Raji (cell line): ENCODE measurements around the gene DISP1.

ENCODE experiments used
- POLR2A ChIP-seq: IDR thresholded peaks from 2 replicates; pipeline ENCODE4 v1.6.1; 2011; ENCODE audit warnings: low read depth, low read length, control low read depth; ENCODE audit not compliant: insufficient read depth

The DISP1 gene

GRCh38 chr1:222833356-222833876 lies 18.6 kb downstream of the DISP1 start:
- no peak for TF ChIP-seq POLR2A

- no peak for TF ChIP-seq POLR2A
These were observed 28.9 kb downstream of the DISP1 start for GRCh38 chr1:222843469-222844410.

GRCh38 chr1:222844411-222844779 lies 29.6 kb downstream of the DISP1 start:
- no peak for TF ChIP-seq POLR2A

- TF ChIP-seq POLR2A: no peak
These were observed 30.9 kb downstream of the DISP1 start for GRCh38 chr1:222845763-222846162.

- no peak for TF ChIP-seq POLR2A
These were observed 37.5 kb downstream of the DISP1 start for GRCh38 chr1:222852326-222852725.

- TF ChIP-seq POLR2A: no peak
These were observed 46.2 kb downstream of the DISP1 start for GRCh38 chr1:222861062-222861461.
